Dendritic cell treated with granulocyte-macrophage colony-stimulating factor and Interleukin-4, amounts not matched to agents 40 ng/mL and 50 ng/mL, for 4 days (primary cell): Measurements from ENCODE around the gene PXK.

Experiments
- H3K27ac Mint-ChIP-seq: one replicate; pipeline ENCODE4 v1.8.0; 2022; ENCODE audit warnings: mild to moderate bottlenecking, mixed read lengths
- H3K27me3 Mint-ChIP-seq: one replicate; pipeline ENCODE4 v1.8.0; 2022; ENCODE audit warnings: mild to moderate bottlenecking, mixed read lengths
- H3K36me3 Mint-ChIP-seq: one replicate; pipeline ENCODE4 v1.8.0; 2022; ENCODE audit warnings: low read depth, mixed read lengths
- H3K4me1 Mint-ChIP-seq: one replicate; pipeline ENCODE4 v1.8.0; 2022; ENCODE audit warnings: low read depth, mixed read lengths
- H3K4me3 Mint-ChIP-seq: one replicate; pipeline ENCODE4 v1.8.0; 2022; ENCODE audit warnings: mild to moderate bottlenecking, moderate library complexity, mixed read lengths
- H3K9me3 Mint-ChIP-seq: one replicate; pipeline ENCODE4 v1.8.0; 2022; ENCODE audit warnings: mixed read lengths
- intact Hi-C: fragments of 100-400 bp; cut with micrococcal nuclease; formaldehyde crosslinking; loops from one replicate; pipeline ENCODE4 v1.15.0; 2022

Gene PXK

DNA sequence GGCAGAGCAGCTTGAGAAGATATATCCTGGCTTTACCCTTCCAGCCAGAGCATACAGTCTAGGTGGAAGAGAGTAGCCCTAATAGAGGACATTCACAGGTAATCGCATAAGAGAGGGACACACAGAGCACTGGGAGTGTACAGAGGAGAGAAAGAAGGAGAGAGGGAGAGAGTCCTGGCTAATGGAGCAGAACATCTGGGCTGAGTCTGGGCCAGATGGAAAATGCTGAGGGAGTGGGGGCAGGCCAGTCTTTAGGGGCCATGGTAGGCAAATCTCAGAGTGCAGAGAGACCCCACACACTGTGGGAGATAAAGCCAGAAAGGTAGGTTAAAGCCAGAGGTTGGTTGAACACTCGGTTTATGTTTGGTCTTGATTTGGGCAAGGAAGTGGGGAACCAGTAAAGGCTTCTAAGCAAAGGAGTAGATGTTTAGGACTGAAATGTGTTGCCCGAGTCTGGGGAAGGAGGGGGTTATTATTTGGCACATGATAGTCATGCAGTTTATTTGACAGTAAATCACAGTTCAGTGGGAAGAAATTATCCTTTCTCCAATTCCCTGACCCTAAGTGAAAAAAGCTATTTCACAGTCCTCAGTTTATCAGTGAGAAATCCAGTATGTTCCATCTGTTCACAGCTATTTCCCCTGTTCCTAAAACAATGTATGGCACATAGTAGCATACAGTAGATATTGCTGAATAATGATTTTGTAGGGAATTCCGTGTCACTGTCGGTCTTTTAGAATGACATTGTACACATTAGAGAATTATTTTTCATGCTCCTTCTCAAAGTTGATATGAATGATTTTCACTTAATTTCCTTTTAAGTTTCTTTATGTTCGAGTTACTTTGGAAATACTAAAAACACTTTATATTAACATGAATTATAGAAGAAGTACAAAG, 55.2 kb downstream of the PXK start:
- Mint-ChIP-seq H3K27ac (peak overlapping the region; percentile 69), H3K36me3 (peaks cover 78% of the 10 kb centered on the region), H3K4me1 (peaks cover 25% of the 10 kb centered on the region), H3K27me3 (no peaks in the 10 kb centered on the region), H3K9me3 (no peaks in the 10 kb centered on the region), H3K4me3 (no peak overlapping the region)
- intact Hi-C loops, result loop anchor here (5.0 kb wide), 1 partner anchor 36 kb away; no protein-coding TSS in a partner anchor

DNA sequence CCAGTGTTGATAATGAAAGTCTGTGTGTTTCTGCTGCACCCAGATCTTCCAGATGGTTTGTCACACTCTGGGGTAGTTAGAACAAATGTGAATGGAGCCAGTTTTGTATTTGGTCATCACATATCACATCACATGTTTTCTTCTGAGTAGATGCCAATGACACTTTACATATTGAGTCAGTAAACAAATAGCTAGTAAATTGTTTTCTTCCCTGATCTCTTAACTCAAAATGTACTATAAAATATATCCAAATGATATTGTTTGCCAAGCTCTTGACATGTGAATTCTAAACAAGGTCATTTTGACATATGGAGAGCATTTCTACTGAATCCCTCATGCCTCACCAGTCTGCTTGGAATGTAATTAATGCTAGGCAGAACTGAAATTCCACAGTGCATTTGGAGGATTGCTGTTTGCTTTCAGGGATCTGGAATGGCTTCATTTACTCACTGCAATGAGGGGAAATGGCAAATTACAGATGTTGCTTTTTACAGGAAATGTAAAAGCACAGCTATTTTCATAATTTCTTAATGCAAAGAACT, 55.9 kb downstream of the PXK start:
- no peak overlapping the region for H3K4me3 Mint-ChIP-seq

DNA sequence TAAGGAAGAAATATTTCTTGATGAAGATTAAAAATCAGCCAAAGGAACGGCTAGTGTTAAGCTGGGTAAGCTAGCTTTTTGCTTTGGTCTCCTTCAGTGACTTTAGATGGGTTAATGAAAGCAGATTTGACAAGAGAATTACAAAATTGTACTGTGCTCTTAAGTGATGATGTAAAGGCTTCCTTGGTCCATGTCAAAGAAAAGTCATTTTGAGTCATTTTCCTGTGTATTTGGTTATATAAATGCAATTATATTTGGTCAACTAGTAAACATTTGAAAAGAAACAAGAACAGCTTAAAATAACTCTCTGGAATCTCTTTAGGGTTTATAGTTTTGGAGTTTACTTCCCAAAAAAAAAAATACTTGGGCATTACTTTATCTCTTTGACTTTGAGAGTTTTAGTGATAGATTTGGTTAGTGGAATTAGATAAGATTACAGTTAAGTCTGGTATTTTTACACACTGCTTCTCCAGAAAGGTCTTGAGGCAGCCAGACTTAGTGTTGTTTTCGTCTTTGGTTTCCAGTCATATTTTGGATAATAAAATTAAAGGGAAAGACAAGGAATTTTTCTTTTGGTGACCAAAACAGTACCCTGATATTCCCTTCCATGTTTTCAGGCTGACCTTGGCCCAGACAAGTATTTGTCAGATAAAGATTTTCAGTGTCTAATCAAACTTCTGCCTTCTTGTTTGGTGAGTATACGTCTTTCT, 58.6 kb downstream of the PXK start:
- no peaks in the 10 kb centered on the region for H3K9me3 Mint-ChIP-seq
- no peaks in the 10 kb centered on the region for H3K27me3 Mint-ChIP-seq
- peaks cover 75% of the 10 kb centered on the region for H3K36me3 Mint-ChIP-seq
- no peak overlapping the region for H3K4me3 Mint-ChIP-seq
- intact Hi-C loops, result no loop called here
- H3K4me1 Mint-ChIP-seq, result peaks cover 17% of the 10 kb centered on the region
- no peak overlapping the region for H3K27ac Mint-ChIP-seq

More for the DNA sequence above, 55.9 kb downstream of the PXK start:
- H3K36me3 Mint-ChIP-seq, result peaks cover 76% of the 10 kb centered on the region
- intact Hi-C loops, result loop anchor here (5.0 kb wide), 1 partner anchor 36 kb away; no protein-coding TSS in a partner anchor
- H3K27ac Mint-ChIP-seq, result peak overlapping the region; percentile 63
- no peaks in the 10 kb centered on the region for H3K27me3 Mint-ChIP-seq
- H3K4me1 Mint-ChIP-seq, result peaks cover 25% of the 10 kb centered on the region
- H3K9me3 Mint-ChIP-seq, result no peaks in the 10 kb centered on the region

DNA sequence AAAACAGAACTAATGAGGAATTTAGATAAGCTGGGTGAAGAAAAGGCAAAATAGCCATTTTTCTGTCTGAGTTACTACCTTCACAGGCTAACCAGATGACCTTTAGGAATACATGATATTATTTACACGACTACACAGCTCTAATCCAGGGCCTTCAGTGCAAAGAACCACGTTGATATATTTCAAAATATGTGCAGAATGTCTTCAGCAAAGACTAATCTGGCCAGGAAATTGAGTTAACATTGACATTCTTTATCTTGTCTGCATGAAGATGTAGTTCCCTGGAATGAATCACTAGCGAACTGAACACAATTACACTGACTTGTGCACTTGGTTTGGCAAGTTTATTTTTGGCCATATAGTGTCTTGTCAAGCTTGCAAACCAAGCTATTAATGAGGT, 59.5 kb downstream of the PXK start:
- Mint-ChIP-seq H3K27me3 (no peaks in the 10 kb centered on the region), H3K36me3 (peaks cover 75% of the 10 kb centered on the region), H3K4me3 (no peak overlapping the region), H3K27ac (no peak overlapping the region), H3K4me1 (peaks cover 10% of the 10 kb centered on the region), H3K9me3 (no peaks in the 10 kb centered on the region)
- intact Hi-C loops, result no loop called here

DNA sequence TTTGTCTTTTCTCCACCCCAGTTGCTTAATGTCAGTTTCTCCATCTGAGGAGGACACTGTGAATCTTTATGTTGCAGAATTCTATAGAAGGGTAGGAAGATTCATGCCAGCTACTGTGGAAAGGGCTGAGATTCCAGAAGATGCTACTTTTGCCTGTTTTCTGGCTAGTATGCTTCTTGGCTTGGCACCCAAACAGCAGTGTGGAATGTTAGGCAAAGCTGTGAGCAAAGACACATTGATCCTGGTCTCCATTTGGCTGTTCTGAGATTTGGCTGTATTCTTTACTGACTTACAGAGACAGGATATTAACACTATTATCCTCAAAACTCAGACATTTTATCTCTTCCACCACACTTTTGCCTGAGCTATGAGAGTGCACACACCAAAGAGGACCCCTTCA, 61.6 kb downstream of the PXK start:
- Mint-ChIP-seq H3K36me3 (peaks cover 89% of the 10 kb centered on the region), H3K4me3 (no peak overlapping the region)

GRCh38 chr3:58398669-58399333, 66.1 kb downstream of the PXK start:
- H3K27ac Mint-ChIP-seq, result no peak overlapping the region
- peaks cover 100% of the 10 kb centered on the region for H3K36me3 Mint-ChIP-seq
- no peaks in the 10 kb centered on the region for H3K9me3 Mint-ChIP-seq
- H3K4me1 Mint-ChIP-seq, result no peaks in the 10 kb centered on the region
- no peak overlapping the region for H3K4me3 Mint-ChIP-seq
- H3K27me3 Mint-ChIP-seq, result no peaks in the 10 kb centered on the region
- intact Hi-C loops, result no loop called here

More for the DNA sequence above, 61.6 kb downstream of the PXK start:
- Mint-ChIP-seq H3K9me3 (no peaks in the 10 kb centered on the region), H3K27ac (no peak overlapping the region), H3K27me3 (no peaks in the 10 kb centered on the region), H3K4me1 (no peaks in the 10 kb centered on the region)
- intact Hi-C loops, result no loop called here

DNA sequence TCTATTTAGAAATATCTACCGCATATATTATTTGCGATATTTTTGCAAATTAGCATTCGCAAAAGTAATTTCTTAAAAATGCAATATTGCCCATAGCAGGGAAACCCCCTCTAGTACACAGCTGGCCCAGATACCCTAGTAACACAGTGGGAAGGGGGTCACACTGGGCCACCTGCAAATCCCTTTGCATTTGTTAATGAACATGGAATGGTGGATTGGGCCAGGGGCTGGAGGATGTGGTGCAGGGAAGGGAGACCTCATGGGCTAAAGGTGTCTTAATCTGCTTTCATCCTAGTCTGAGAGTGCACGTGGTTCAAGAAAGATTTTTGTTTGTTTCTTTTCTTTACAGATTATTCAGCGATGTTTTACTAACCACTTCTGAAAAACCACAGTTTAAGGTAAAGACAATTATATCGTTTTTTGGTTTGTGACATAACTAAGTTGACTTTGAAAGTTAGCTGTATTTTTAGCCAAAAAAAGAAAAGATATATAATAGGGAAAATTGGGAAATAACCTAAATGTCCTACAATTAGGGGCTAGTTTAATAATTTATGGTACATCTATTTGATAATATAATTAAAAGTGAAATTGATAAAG, 70.9 kb downstream of the PXK start:
- H3K36me3 Mint-ChIP-seq, result peaks cover 96% of the 10 kb centered on the region
- no peak overlapping the region for H3K4me3 Mint-ChIP-seq
- H3K27ac Mint-ChIP-seq, result no peak overlapping the region
- H3K4me1 Mint-ChIP-seq, result peaks cover 7% of the 10 kb centered on the region
- intact Hi-C loops, result no loop called here
- H3K9me3 Mint-ChIP-seq, result no peaks in the 10 kb centered on the region
- H3K27me3 Mint-ChIP-seq, result no peaks in the 10 kb centered on the region

DNA sequence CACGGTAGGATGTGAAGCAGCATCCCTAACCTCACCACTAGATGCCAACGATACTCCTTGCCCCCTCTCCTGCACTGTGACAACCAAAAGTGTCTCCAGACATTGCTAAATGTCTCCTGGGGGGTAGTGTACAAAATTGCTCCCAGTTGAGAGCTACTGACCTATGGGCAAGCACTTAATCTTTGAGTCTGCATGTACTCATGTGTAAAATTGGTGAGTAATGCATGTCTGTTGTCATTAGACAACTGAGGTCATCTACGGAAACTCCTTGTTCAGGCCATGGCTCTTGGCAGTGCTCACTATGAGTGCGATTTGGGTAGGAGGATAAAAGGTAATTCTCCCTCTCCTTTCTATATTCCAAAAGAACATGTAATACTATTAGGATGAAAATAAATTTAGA, 71.7 kb downstream of the PXK start:
- H3K4me3 Mint-ChIP-seq, result no peak overlapping the region
- intact Hi-C loops, result no loop called here
- peaks cover 96% of the 10 kb centered on the region for H3K36me3 Mint-ChIP-seq
- H3K27me3 Mint-ChIP-seq, result no peaks in the 10 kb centered on the region
- peaks cover 15% of the 10 kb centered on the region for H3K4me1 Mint-ChIP-seq
- no peaks in the 10 kb centered on the region for H3K9me3 Mint-ChIP-seq
- H3K27ac Mint-ChIP-seq, result no peak overlapping the region

- Mint-ChIP-seq H3K36me3 (peaks cover 96% of the 10 kb centered on the region), H3K9me3 (no peaks in the 10 kb centered on the region), H3K4me1 (peaks cover 21% of the 10 kb centered on the region), H3K4me3 (no peak overlapping the region), H3K27me3 (no peaks in the 10 kb centered on the region), H3K27ac (peak overlapping the region; percentile 46)
- intact Hi-C loops, result no loop called here
These were observed 76.2 kb downstream of the PXK start for GRCh38 chr3:58408906-58409305.

GRCh38 chr3:58409663-58410062, 77.0 kb downstream of the PXK start:
- H3K36me3 Mint-ChIP-seq, result peaks cover 94% of the 10 kb centered on the region
- no peaks in the 10 kb centered on the region for H3K9me3 Mint-ChIP-seq
- no peaks in the 10 kb centered on the region for H3K27me3 Mint-ChIP-seq
- no peak overlapping the region for H3K4me3 Mint-ChIP-seq
- intact Hi-C loops, result loop anchor here (10.0 kb wide), 1 partner anchor 235 kb away; no protein-coding TSS in a partner anchor
- peak overlapping the region; percentile 46 for H3K27ac Mint-ChIP-seq
- peaks cover 21% of the 10 kb centered on the region for H3K4me1 Mint-ChIP-seq

- Mint-ChIP-seq H3K4me1 (peaks cover 21% of the 10 kb centered on the region), H3K4me3 (no peak overlapping the region), H3K27me3 (no peaks in the 10 kb centered on the region), H3K27ac (no peak overlapping the region), H3K36me3 (peaks cover 96% of the 10 kb centered on the region), H3K9me3 (no peaks in the 10 kb centered on the region)
- intact Hi-C loops, result loop anchor here (10.0 kb wide), 1 partner anchor 236 kb away; no protein-coding TSS in a partner anchor
These were observed 78.3 kb downstream of the PXK start for GRCh38 chr3:58411036-58411435.

- Mint-ChIP-seq H3K4me3 (no peak overlapping the region), H3K27me3 (no peaks in the 10 kb centered on the region), H3K27ac (no peak overlapping the region), H3K4me1 (peaks cover 21% of the 10 kb centered on the region), H3K36me3 (peaks cover 97% of the 10 kb centered on the region), H3K9me3 (no peaks in the 10 kb centered on the region)
- intact Hi-C loops, result loop anchor here (10.0 kb wide), 1 partner anchor 237 kb away; no protein-coding TSS in a partner anchor
These were observed 79.4 kb downstream of the PXK start for GRCh38 chr3:58411851-58412830.
